HG02981 (cell line): Measurements from ENCODE around the gene FHIT.

Experiments used
- ATAC-seq: cut with Tn5 transposase; IDR thresholded peaks from one replicate; pipeline ENCODE4 v1.9.1; 2021; ENCODE audit warnings: mild to moderate bottlenecking, moderate library complexity; ENCODE audit not compliant: unreplicated experiment

FHIT gene

DNA sequence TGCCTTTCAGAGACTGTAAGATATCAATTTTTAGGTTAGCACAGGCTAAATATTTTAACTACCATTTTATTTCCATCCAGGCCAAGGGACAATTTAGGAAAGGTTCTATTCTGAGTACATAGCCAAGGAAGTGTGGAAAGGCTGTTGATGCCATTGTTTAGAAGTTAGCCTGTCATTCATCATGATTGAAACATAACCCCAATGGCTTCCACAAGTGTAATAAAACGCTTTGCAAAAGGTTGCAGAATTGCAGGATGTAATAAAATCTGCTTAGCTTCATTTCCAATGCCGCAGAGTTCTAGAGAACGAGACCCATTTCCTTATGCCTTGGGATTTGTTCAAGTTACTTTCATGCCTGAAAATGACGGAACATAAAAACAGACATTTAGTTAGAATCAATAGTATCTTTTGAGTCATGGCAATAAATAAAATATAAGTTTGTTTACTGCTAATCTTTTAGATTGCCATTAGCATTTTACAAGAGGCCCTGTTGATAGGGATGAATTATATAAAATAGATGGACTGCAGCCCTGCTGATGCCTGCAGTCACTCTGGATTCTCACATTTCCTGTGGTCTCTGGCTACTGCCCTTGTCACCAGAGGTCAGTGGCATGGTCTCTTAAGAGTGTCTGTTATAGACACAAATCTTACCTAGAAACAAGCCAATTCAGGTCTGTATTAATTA, 1523.2 kb downstream of the FHIT start:
- ATAC-seq, result no peak

DNA sequence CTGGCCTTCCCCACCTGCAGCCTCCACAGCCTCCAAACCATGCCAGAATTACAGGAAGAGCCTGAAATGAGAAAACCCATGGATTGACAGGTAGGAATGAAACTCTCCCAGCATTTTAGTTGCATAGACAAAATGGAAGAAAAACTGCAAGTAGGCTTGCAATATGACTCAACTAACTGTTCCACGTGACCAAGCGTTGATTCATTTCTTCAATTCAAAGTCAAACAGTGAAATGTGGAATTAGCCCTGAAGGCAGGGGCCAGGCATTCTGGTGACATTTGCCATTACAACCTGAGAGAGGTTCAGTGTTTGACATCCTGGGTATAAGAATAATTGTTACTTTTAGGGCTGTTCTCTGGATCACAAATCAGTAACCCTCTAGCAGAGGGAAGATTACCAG, 1525.0 kb downstream of the FHIT start:
- no peak for ATAC-seq

- no peak for ATAC-seq
These were observed 1533.5 kb downstream of the FHIT start for GRCh38 chr3:59717679-59718205.

DNA sequence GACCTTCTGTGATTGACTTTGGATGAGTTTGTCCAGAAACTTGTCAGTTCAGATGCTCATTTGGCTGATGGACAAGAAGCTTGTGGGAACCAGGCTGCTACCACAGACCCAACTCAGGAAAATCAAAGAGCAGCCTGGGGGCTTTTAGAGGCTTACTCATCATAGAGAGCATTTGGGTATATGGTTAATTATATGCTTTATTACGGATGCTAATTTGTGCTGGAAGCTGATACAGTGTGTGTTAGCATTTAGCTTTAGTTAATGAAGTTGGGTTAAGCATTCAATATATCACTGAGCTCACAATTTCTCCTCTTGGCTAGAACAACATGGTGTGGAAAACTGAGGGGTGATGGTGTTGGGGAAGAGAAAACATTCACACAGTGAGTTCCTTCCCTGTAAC, 1537.2 kb downstream of the FHIT start:
- ATAC-seq, result no peak

GRCh38 chr3:59710554-59710953, 1540.7 kb downstream of the FHIT start:
- no peak for ATAC-seq

DNA sequence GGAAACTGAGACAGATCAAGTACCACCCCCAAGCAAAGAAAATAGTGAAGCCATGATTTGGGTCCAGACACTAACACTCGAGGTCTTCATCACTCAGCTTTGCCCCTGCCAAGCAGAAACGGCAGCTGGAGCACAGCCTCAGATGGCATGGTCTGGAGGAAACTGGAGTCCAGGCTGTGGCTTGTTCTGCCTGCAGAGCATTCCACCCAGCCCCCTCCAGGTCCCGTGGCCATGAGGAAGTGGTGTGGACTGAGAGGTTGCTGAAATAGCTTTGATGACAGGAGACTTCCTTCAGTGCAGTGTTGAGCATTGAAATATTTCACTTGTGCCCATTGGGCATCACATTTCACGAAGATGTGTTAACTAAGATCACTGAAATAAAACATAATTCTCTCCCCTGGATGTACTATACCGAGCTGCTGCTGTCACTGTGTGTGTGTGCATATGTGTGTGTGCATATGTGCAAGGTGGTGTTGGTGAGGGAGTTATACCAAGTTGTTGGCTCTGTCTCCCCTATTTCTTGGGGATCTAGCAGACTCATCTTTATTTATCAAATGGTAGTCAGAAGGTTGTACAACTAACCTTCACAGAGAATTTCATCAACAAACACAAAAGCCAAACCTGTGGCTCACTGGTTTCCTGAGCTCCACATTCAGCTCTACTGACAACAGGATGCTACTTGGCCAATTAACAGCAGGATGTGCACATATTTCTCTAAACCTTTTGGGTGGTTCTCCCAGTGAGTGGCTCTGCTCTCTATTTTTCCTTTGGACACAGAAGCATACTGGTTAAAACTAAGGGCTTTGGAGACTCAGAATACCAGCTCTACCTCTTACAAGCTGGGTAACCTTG, 1541.3 kb downstream of the FHIT start:
- ATAC-seq, result no peak

GRCh38 chr3:59708202-59708601, 1543.0 kb downstream of the FHIT start:
- ATAC-seq, result no peak

GRCh38 chr3:59704292-59704691, 1547.0 kb downstream of the FHIT start:
- ATAC-seq, result no peak

GRCh38 chr3:59699648-59700320, 1551.5 kb downstream of the FHIT start:
- no peak for ATAC-seq
